HG03060 (cell line): Measurements from ENCODE around the gene FARS2.

ENCODE experiments used
- ATAC-seq: cut with Tn5 transposase; IDR thresholded peaks from one replicate; pipeline ENCODE4 v1.9.1; 2021; ENCODE audit warnings: low read depth, moderate number of reproducible peaks; ENCODE audit not compliant: unreplicated experiment

Gene FARS2

DNA sequence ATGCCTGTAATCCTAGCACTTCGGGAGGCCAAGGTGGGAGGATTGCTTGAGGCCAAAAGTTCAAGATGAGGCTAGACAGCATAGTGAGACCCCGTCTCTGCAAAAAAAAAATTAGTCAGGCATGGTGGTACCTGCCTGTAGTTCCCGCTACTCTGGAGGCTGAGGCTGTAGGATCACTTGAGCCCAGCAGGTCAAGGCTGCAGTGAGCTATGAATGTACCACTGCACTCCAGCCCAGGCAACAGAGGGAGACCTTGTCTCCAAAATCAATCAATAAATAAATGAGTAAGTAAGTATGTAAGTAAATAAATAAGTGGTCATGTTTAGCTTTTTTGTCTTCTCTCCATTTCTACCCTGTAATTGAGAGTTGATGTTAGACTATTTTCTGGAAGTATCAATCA is 336.8 kb downstream of the FARS2 start:
- ATAC-seq = no peak

GRCh38 chr6:5599127-5599526 is 337.8 kb downstream of the FARS2 start:
- no peak for ATAC-seq

- ATAC-seq = no peak
Observed at GRCh38 chr6:5605937-5606336, 344.6 kb downstream of the FARS2 start.

- no peak for ATAC-seq
Observed at GRCh38 chr6:5606546-5606945, 345.2 kb downstream of the FARS2 start.

DNA sequence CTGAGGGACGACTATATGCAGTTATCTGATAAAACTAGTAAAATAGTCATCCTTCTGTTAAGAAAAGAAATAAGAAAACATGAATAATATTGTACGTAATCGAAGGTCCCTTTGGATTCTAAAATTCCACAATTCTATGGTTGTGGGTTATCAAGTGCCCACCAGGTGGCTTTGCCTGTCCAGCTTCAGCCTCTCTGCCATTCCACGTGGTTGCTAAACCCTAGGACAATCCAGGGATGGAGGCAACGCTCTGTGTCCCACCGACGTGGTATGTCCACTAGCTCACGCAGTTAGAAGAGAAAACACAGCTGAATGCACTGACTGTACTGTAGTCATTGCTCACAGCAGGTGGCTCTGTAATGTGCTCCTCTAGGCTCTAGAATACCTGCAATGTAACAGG is 349.3 kb downstream of the FARS2 start:
- ATAC-seq = no peak

DNA sequence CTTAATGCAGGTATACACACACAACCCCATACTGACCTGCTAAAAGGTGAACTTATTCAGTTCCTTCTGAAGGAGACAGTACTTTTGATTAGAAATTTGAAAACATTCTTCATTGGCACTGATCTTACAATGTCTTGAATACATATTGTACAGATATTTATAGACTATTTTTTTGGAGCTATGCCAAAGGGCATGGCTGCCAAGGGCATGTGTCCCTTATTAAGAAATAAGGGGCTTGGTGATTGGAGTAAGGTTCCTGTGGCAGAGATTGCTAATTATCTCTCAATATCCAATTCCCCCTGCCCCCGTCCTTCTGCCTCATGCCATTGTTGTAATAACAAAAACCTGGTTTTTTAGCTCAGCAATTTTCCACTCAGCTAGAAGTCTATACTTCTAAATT is 355.9 kb downstream of the FARS2 start:
- ATAC-seq = no peak

DNA sequence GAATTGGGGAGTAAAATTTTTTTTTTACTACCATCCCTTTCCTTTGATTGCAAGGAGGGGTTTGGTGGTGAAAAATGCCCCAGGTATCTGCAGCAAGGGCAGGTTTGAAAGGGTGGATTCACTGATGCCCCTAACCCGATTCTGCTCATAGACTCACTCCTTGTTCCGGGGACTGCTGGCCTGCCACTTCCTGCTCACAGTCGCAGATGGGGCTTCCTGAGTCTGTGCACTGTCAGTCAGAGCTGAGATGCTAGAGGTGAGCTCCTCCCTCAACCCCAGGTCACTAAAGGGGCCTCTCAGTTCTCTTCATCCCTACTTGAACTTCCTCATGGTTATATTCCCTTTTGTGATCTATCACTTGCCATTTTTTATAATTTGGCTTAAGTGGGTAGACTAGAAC is 357.9 kb downstream of the FARS2 start:
- peak; percentile 67 for ATAC-seq

DNA sequence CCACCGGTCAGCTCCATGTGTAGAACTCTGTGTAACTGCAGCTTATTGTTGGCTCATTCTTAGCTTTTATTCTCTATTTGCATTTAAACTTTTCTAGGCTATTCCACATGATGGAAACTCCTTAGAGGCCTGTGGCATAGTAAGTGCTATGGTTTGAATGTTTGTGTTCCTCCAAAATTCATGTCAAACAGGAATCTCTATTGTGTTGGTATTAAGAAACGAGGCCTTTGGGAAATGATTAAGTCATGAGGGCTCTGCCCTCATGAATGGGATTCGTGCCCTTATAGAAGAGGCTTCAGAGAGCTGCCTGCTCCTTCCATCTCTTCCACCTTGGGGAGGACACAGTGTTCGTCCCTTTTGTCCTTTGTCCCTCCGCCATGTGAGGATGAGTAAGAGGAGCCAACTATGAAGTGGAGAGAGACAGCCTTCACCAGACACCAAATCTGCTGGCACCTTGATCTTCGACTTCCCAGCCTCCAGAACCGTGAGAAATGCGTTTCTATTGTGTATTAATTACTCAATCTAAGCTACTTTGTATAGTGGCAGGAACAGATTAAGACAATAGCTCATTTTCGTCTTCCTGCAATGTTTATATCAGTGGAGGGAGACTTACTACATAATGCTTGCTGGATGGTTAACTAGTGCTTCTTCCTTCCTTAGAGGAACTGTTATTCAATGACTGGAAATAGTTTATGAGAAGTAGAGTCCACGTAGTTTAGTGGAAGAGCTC is 361.1 kb downstream of the FARS2 start:
- ATAC-seq = no peak

DNA sequence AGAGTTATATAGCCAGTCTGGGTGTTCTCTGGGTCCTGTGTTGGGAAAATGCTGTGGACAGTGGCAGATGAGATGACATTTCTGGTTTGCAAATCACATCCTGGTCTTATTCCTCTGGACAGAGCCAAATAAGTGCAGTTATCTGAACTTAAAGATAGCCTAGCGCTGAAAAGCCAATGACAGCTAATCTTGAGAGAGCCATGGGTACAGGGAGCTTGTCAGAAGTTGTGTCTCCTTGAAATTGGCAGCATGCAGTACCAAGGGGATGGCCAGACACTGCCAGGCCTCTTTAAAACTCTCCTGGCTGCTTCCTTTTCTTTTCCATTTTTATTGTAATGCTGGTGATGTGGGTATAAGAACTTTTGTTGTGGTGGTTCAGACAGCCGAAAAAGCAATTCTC is 362.5 kb downstream of the FARS2 start:
- no peak for ATAC-seq

DNA sequence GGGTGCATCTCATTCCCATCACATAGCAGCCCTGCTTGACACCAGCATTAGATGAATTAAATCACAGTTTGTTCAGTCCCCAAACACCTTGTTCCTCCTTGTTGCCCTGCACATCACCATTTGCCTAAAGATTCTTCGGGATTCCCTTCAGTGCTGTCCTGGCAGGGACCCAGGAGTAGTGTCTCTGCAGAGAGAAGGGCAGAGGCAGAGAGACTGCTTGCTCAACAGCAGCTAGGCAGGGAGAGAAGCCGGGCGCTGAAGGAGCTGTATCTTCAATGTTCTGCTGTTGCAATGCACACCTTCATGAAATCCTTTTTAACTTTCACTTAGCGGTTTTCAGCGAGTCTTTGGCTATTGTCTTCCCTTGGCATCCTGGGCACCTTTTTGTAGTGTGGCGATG is 362.9 kb downstream of the FARS2 start:
- no peak for ATAC-seq

DNA sequence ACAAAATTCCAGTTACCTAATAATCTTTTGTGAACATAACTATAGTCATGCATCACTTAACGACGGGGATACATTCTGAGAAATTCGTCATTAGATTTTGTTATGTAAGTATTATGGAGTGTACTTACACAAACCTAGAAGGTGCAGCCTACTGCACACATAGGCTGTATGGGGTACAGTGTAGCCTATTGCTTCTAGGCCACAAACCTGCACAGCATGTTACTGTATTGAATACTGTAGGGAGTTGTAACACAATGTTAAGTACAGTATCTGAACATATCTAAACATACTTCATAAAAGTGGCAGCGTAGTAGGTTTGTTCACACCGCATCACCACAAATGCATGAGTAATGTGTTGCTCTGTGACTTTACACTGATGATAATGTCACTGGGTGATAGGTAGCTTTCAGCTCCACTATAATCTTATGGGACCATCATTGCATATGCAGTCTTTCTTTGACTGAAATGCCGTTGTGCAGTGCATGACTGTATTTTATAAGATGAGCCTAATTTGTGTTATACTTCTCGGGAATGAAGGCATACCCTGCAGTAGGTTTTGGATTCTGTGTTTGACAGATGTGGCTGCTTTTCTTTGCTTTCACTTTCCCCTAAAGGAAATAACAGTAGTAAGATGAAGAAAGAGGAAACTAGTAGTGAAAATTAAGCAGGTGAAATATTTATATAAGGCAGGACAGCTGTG is 365.6 kb downstream of the FARS2 start:
- ATAC-seq = peak; percentile 59

- no peak for ATAC-seq
Observed at GRCh38 chr6:5630636-5631035, 369.3 kb downstream of the FARS2 start.

DNA sequence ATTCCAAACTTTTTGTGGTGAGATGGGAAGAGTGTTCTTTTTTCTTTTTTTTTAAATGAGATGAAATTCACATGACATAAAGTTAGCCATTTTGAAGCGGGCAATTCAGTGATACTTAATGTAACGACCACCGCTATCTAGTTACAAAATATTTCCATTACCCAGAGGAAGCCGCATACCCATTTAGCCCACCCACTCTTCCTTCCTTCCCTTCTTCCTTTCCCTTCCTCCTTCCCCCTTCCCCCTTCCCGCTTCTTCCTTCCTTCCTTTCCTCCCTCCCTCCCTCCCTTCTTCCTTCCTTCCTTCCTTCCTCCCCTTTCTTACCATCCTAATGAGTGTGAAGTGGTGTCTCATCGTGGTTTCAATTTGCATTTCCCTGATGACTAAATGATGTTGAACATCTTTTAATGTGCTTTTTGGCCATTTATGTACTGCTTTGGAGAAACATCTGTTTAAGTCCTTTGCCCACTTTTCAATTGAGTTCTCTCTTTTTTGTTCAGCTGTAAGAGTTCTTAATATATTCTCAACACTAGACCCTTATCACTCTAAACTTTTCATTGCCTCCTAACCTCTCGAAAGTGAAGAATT is 371.1 kb downstream of the FARS2 start:
- no peak for ATAC-seq

- no peak for ATAC-seq
Observed at GRCh38 chr6:5634525-5634924, 373.2 kb downstream of the FARS2 start.

DNA sequence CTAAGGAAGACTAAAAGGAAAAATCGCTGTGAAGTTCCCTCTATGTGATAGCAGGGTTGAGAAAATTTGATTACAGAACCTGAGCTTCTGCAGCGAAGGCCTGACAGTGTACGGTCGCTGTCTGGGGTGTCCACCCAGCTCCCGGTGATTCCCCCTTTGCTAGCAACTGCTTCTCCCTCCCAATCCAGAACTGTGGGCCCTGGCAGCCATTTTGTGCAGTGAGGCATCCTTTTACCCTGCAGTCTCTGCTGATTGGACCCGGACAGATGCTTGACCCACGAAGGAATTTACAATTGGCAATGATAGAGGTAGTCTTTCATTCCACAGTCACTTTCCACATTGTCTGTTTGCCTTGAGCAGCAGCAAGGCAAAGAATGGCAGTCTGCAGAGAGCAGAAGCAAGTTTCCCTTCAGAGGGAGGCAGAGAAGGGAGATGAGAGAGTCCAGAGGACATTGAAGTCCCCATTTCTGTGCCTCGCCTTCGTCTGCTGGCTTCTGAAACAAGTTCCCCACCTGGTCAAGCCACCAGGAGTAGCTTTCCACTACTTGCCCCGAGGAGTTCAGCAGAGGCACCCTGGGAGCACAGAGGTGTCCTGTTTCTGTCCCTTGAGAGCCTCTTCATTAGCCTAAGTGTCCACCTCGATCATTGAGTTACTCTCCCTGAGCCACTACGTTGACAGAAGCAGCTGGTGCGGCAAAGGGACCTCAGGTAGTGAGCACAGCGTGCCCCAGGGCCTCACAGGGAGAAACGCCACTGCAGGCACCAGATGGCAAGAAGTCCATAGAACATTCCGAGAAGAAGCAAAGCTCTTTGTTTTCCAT is 375.1 kb downstream of the FARS2 start:
- ATAC-seq = no peak

GRCh38 chr6:5637714-5638113 is 376.4 kb downstream of the FARS2 start:
- ATAC-seq = no peak

DNA sequence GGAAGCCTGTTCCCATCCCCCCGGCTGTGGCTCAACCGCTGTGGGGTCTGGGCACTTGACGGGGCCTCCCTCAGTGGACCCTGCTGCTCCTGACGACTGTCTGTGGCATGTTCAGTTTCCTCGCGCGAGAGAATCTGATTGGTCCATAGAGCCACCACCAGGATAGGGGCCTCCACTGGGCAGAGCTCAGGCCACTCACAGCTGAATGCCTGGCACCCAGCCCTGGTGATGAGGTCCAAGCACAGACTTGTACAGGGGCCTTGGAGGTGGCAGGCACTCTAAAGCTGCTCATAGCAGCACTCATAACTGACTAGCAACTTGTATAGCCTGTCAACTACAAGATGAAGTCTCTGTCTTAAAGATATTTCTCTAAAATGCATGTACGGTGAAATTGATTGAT is 377.4 kb downstream of the FARS2 start:
- ATAC-seq = no peak

- ATAC-seq = no peak
Observed at GRCh38 chr6:5639193-5639592, 377.9 kb downstream of the FARS2 start.

GRCh38 chr6:5640614-5641013 is 379.3 kb downstream of the FARS2 start:
- no peak for ATAC-seq

GRCh38 chr6:5644523-5645185 is 383.3 kb downstream of the FARS2 start:
- no peak for ATAC-seq
